Retinal pigment epithelial cell (primary cell): ENCODE measurements around the gene NAV3.
A peak's percentile ranks its signal among the peaks of the same experiment; 100 is the strongest.

Experiments
- DNase-seq: peaks from one replicate; pipeline ENCODE4 v3.0.0-alpha.2; 2010; ENCODE audit warnings: low read depth
- H3K4me3 ChIP-seq: 2 replicates; pipeline ENCODE4 v1.5.1; 2011; ENCODE audit warnings: mild to moderate bottlenecking, low read length, control low read depth, moderate library complexity
- CTCF ChIP-seq: conservative IDR thresholded peaks from 2 replicates; pipeline ENCODE4 v1.5.1; 2011; ENCODE audit warnings: low read depth, low read length, control low read depth, inconsistent platforms

NAV3 gene

GRCh38 chr12:77841521-77841920 lies 10.8 kb downstream of the NAV3 start:
- no peak for TF ChIP-seq CTCF
- no peak for DNase-seq
- no peak overlapping the region for H3K4me3 ChIP-seq

- H3K4me3 ChIP-seq, result no peak overlapping the region
- no peak for DNase-seq
- TF ChIP-seq CTCF, result no peak
Measured at GRCh38 chr12:77842430-77842829, 11.7 kb downstream of the NAV3 start.

GRCh38 chr12:77845831-77846230 lies 15.1 kb downstream of the NAV3 start:
- peak; percentile 40 for DNase-seq
- H3K4me3 ChIP-seq, result no peak overlapping the region
- TF ChIP-seq CTCF, result no peak

GRCh38 chr12:77847060-77847541 lies 16.4 kb downstream of the NAV3 start:
- DNase-seq, result no peak
- TF ChIP-seq CTCF, result no peak
- no peak overlapping the region for H3K4me3 ChIP-seq

GRCh38 chr12:77847680-77848431 lies 17.2 kb downstream of the NAV3 start:
- H3K4me3 ChIP-seq, result no peak overlapping the region
- TF ChIP-seq CTCF, result no peak
- peak; percentile 8 for DNase-seq

- TF ChIP-seq CTCF, result no peak
- H3K4me3 ChIP-seq, result no peak overlapping the region
- DNase-seq, result no peak
Measured at GRCh38 chr12:77850129-77850528, 19.4 kb downstream of the NAV3 start.

- no peak for DNase-seq
- TF ChIP-seq CTCF, result no peak
- no peak overlapping the region for H3K4me3 ChIP-seq
Measured at GRCh38 chr12:77850698-77851097, 20.0 kb downstream of the NAV3 start.
